ENCODE data around the gene FAM83G.

Gene FAM83G

GRCh38 chr17:18991531-18992315, 12.8 kb downstream of the FAM83G start:
- DNase-seq (ENCODE audit: low read depth in 2 of 2, low spot score in 1 of 2), result no peak

GRCh38 chr17:18990331-18990730, 14.2 kb downstream of the FAM83G start:
- no peak for DNase-seq (ENCODE audit: low read depth in 2 of 2, low spot score in 1 of 2)

- DNase-seq (ENCODE audit: low read depth in 2 of 2, low spot score in 1 of 2), result no peak
Measured at GRCh38 chr17:18988546-18989173, 15.9 kb downstream of the FAM83G start.

- DNase-seq (ENCODE audit: low read depth in 2 of 2, low spot score in 1 of 2), result no peak
Measured at GRCh38 chr17:18987862-18988545, 16.6 kb downstream of the FAM83G start.

GRCh38 chr17:18987230-18987610, 17.3 kb downstream of the FAM83G start:
- no peak for DNase-seq (ENCODE audit: low read depth in 2 of 2, low spot score in 1 of 2)

GRCh38 chr17:18986541-18987229, 17.9 kb downstream of the FAM83G start:
- DNase-seq (ENCODE audit: low read depth in 2 of 2, low spot score in 1 of 2), result no peak

- no peak for DNase-seq (ENCODE audit: low read depth in 2 of 2, low spot score in 1 of 2)
Measured at GRCh38 chr17:18985475-18985874, 19.1 kb downstream of the FAM83G start.

GRCh38 chr17:18984273-18985114, 20.1 kb downstream of the FAM83G start:
- no peak for DNase-seq (ENCODE audit: low read depth in 2 of 2, low spot score in 1 of 2)

GRCh38 chr17:18981642-18982424, 22.7 kb downstream of the FAM83G start:
- DNase-seq (ENCODE audit: low read depth in 2 of 2, low spot score in 1 of 2), result no peak

- DNase-seq (ENCODE audit: low read depth in 2 of 2, low spot score in 1 of 2), result no peak
Measured at GRCh38 chr17:18981335-18981641, 23.3 kb downstream of the FAM83G start.

GRCh38 chr17:18980682-18981334, 23.8 kb downstream of the FAM83G start:
- DNase-seq (ENCODE audit: low read depth in 2 of 2, low spot score in 1 of 2), result no peak

GRCh38 chr17:18978655-18979054, 25.9 kb downstream of the FAM83G start:
- no peak for DNase-seq (ENCODE audit: low read depth in 2 of 2, low spot score in 1 of 2)

- no peak for DNase-seq (ENCODE audit: low read depth in 2 of 2, low spot score in 1 of 2)
Measured at GRCh38 chr17:18978050-18978449, 26.5 kb downstream of the FAM83G start.

- DNase-seq (ENCODE audit: low read depth in 2 of 2, low spot score in 1 of 2), result no peak
Measured at GRCh38 chr17:18977646-18978045, 26.9 kb downstream of the FAM83G start.

GRCh38 chr17:18977021-18977420, 27.5 kb downstream of the FAM83G start:
- DNase-seq (ENCODE audit: low read depth in 2 of 2, low spot score in 1 of 2), result no peak

GRCh38 chr17:18976201-18976600, 28.4 kb downstream of the FAM83G start:
- DNase-seq (ENCODE audit: low read depth in 2 of 2, low spot score in 1 of 2), result no peak

GRCh38 chr17:18975597-18975996, 29.0 kb downstream of the FAM83G start:
- DNase-seq (ENCODE audit: low read depth in 2 of 2, low spot score in 1 of 2), result no peak

- no peak for DNase-seq (ENCODE audit: low read depth in 2 of 2, low spot score in 1 of 2)
Measured at GRCh38 chr17:18974407-18975149, 30.0 kb downstream of the FAM83G start.

GRCh38 chr17:18971801-18972200, 32.8 kb downstream of the FAM83G start:
- no peak for DNase-seq (ENCODE audit: low read depth in 2 of 2, low spot score in 1 of 2)
